Skeletal muscle satellite cell (primary cell): Measurements from ENCODE around the gene MX1.

ENCODE experiments used
- H3K27me3 ChIP-seq: 2 replicates; pipeline ENCODE4 v1.7.0; 2013; ENCODE audit warnings: low read length; ENCODE audit not compliant: control insufficient read depth, insufficient read depth
- H3K36me3 ChIP-seq: 2 replicates; pipeline ENCODE4 v1.7.0; 2013; ENCODE audit warnings: mild to moderate bottlenecking, control low read depth, low read length; ENCODE audit not compliant: insufficient read depth
- H3K4me1 ChIP-seq: 2 replicates; pipeline ENCODE4 v1.7.0; 2013; ENCODE audit warnings: low read length; ENCODE audit not compliant: control insufficient read depth, insufficient read depth
- H3K4me2 ChIP-seq: 2 replicates; pipeline ENCODE4 v1.7.0; 2013; ENCODE audit warnings: mild to moderate bottlenecking, low read length
- H3K4me3 ChIP-seq: 2 replicates; pipeline ENCODE4 v1.7.0; 2013; ENCODE audit warnings: low read length
- H3K9ac ChIP-seq: 2 replicates; pipeline ENCODE4 v1.7.0; 2013; ENCODE audit warnings: mild to moderate bottlenecking, low read depth, low read length, moderate library complexity
- H3K9me3 ChIP-seq: replicated peaks from 2 replicates; pipeline ENCODE4 v1.7.0; 2013; ENCODE audit warnings: mild to moderate bottlenecking, control low read depth, low read length

Gene MX1

GRCh38 chr21:41453198-41453597 lies 27.2 kb downstream of the MX1 start:
- Histone ChIP-seq H3K4me3 (no peak overlapping the region), H3K9ac (no peak overlapping the region), H3K4me2 (no peak overlapping the region), H3K4me1 (no peaks in the 10 kb centered on the region), H3K27me3 (peaks cover 4% of the 10 kb centered on the region), H3K36me3 (no peaks in the 10 kb centered on the region), H3K9me3 (no peaks in the 10 kb centered on the region)

- Histone ChIP-seq H3K4me1 (no peaks in the 10 kb centered on the region), H3K36me3 (no peaks in the 10 kb centered on the region), H3K9ac (no peak overlapping the region), H3K9me3 (no peaks in the 10 kb centered on the region), H3K27me3 (peaks cover 4% of the 10 kb centered on the region), H3K4me2 (no peak overlapping the region), H3K4me3 (no peak overlapping the region)
Measured at GRCh38 chr21:41453761-41454160, 27.7 kb downstream of the MX1 start.

- Histone ChIP-seq H3K4me3 (no peak overlapping the region), H3K9me3 (no peaks in the 10 kb centered on the region), H3K27me3 (no peaks in the 10 kb centered on the region), H3K36me3 (no peaks in the 10 kb centered on the region), H3K9ac (no peak overlapping the region), H3K4me2 (no peak overlapping the region), H3K4me1 (no peaks in the 10 kb centered on the region)
Measured at GRCh38 chr21:41458121-41458520, 32.1 kb downstream of the MX1 start.

GRCh38 chr21:41458559-41458958 lies 32.5 kb downstream of the MX1 start:
- Histone ChIP-seq H3K27me3 (no peaks in the 10 kb centered on the region), H3K36me3 (no peaks in the 10 kb centered on the region), H3K9me3 (no peaks in the 10 kb centered on the region), H3K4me2 (no peak overlapping the region), H3K9ac (no peak overlapping the region), H3K4me1 (no peaks in the 10 kb centered on the region), H3K4me3 (no peak overlapping the region)

- H3K36me3 ChIP-seq: no peaks in the 10 kb centered on the region
- no peaks in the 10 kb centered on the region for H3K4me1 ChIP-seq
- no peak overlapping the region for H3K4me2 ChIP-seq
- no peak overlapping the region for H3K4me3 ChIP-seq
- no peak overlapping the region for H3K9ac ChIP-seq
- no peaks in the 10 kb centered on the region for H3K9me3 ChIP-seq
- H3K27me3 ChIP-seq: no peaks in the 10 kb centered on the region
Measured at GRCh38 chr21:41459884-41460534, 34.0 kb downstream of the MX1 start.

- Histone ChIP-seq H3K4me2 (no peak overlapping the region), H3K4me3 (no peak overlapping the region), H3K27me3 (no peaks in the 10 kb centered on the region), H3K9ac (no peak overlapping the region), H3K9me3 (no peaks in the 10 kb centered on the region), H3K4me1 (no peaks in the 10 kb centered on the region), H3K36me3 (no peaks in the 10 kb centered on the region)
Measured at GRCh38 chr21:41460578-41461527, 34.8 kb downstream of the MX1 start.

GRCh38 chr21:41465176-41465781 lies 39.2 kb downstream of the MX1 start:
- Histone ChIP-seq H3K9ac (no peak overlapping the region), H3K4me3 (no peak overlapping the region), H3K36me3 (no peaks in the 10 kb centered on the region), H3K9me3 (no peaks in the 10 kb centered on the region), H3K27me3 (peaks cover 5% of the 10 kb centered on the region), H3K4me1 (peaks cover 3% of the 10 kb centered on the region), H3K4me2 (no peak overlapping the region)

GRCh38 chr21:41466024-41466820 lies 40.2 kb downstream of the MX1 start:
- H3K4me1 ChIP-seq: peaks cover 3% of the 10 kb centered on the region

GRCh38 chr21:41470054-41470453 lies 44.0 kb downstream of the MX1 start:
- Histone ChIP-seq H3K4me3 (no peak overlapping the region), H3K9me3 (no peaks in the 10 kb centered on the region), H3K4me1 (peaks cover 3% of the 10 kb centered on the region), H3K4me2 (no peak overlapping the region), H3K9ac (no peak overlapping the region), H3K36me3 (no peaks in the 10 kb centered on the region), H3K27me3 (peaks cover 17% of the 10 kb centered on the region)

More at GRCh38 chr21:41466024-41466820, 40.2 kb downstream of the MX1 start:
- Histone ChIP-seq H3K27me3 (peaks cover 13% of the 10 kb centered on the region), H3K9me3 (no peaks in the 10 kb centered on the region), H3K36me3 (no peaks in the 10 kb centered on the region), H3K9ac (no peak overlapping the region), H3K4me3 (no peak overlapping the region), H3K4me2 (no peak overlapping the region)

GRCh38 chr21:41472753-41473548 lies 46.9 kb downstream of the MX1 start:
- Histone ChIP-seq H3K27me3 (peaks cover 31% of the 10 kb centered on the region), H3K4me2 (no peak overlapping the region), H3K4me1 (peaks cover 3% of the 10 kb centered on the region), H3K9ac (no peak overlapping the region), H3K36me3 (no peaks in the 10 kb centered on the region), H3K4me3 (no peak overlapping the region), H3K9me3 (no peaks in the 10 kb centered on the region)
